Measurements from ENCODE around the gene USF3. TPM values are rescaled to one million over a fixed set of nuclear protein-coding genes. Genes with fewer than 3 reads are reported as not detected.
"Not testable (repeated sequence)": the region's sequence is repeated elsewhere in the genome, so short reads cannot be mapped to it uniquely, and the experiment has no call there.

USF3 gene
- total RNA-seq, 1 donor from 2014 or later = 12.0 TPM

DNA sequence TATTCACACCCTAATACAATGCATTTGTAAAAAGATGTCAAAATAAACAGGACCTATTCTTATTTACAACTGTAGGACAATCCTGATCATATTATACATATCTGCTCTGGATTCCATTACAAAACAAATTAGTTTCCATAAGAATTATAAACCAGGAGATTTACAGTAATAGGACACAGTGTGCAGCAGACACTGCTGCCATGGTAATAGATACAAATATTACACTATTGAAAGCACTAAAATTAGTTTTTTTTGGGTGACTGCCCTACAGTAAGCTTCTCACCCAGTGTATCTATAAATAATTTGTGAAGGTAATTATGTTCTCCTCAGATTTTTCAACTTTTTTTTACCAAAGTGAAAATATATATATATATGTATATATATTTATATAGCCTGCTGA is 47.9 kb downstream of the USF3 start:
- DNase-seq (ENCODE audit: extremely low spot score, unreplicated experiment) = no peak
- no peaks in the 10 kb centered on the region for H3K4me1 Mint-ChIP-seq (ENCODE audit: unreplicated experiment)
- no peak overlapping the region for H3K27ac Mint-ChIP-seq (ENCODE audit: unreplicated experiment)
- no peak overlapping the region for H3K4me3 Mint-ChIP-seq (ENCODE audit: unreplicated experiment)
- no peaks in the 10 kb centered on the region for H3K27me3 Mint-ChIP-seq (ENCODE audit: unreplicated experiment)
- peaks cover 9% of the 10 kb centered on the region for H3K36me3 Mint-ChIP-seq (ENCODE audit: unreplicated experiment)
- TF ChIP-seq, protein P1, sequence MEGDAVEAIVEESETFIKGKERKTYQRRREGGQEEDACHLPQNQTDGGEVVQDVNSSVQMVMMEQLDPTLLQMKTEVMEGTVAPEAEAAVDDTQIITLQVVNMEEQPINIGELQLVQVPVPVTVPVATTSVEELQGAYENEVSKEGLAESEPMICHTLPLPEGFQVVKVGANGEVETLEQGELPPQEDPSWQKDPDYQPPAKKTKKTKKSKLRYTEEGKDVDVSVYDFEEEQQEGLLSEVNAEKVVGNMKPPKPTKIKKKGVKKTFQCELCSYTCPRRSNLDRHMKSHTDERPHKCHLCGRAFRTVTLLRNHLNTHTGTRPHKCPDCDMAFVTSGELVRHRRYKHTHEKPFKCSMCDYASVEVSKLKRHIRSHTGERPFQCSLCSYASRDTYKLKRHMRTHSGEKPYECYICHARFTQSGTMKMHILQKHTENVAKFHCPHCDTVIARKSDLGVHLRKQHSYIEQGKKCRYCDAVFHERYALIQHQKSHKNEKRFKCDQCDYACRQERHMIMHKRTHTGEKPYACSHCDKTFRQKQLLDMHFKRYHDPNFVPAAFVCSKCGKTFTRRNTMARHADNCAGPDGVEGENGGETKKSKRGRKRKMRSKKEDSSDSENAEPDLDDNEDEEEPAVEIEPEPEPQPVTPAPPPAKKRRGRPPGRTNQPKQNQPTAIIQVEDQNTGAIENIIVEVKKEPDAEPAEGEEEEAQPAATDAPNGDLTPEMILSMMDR (IDR thresholded peaks at IDR 0.05) = no peak
- peaks cover 36% of the 10 kb centered on the region for H3K9me3 Mint-ChIP-seq (ENCODE audit: unreplicated experiment)

DNA sequence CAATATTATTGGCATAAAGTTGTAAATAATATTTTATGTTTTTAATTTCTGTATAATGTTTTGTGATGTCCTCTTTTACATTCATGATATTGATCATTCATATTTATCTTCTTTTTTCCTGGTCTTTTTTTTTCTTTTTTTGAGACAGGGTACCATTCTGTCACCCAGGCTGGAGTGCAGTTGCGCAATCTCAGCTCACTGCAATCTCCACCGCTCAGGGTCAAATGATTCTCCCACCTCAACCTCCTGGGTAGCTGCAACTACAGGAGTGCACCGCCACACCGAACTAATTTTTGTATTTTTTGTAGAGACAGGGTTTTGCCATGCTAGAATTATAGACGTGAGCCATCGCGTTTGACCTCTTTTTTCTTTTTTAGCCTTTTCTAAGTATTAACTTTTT is 52.9 kb downstream of the USF3 start:
- H3K4me1 Mint-ChIP-seq (ENCODE audit: unreplicated experiment) = no peaks in the 10 kb centered on the region
- H3K27me3 Mint-ChIP-seq (ENCODE audit: unreplicated experiment) = no peaks in the 10 kb centered on the region
- H3K27ac Mint-ChIP-seq (ENCODE audit: unreplicated experiment) = no peak overlapping the region
- H3K4me3 Mint-ChIP-seq (ENCODE audit: unreplicated experiment) = no peak overlapping the region
- H3K36me3 Mint-ChIP-seq (ENCODE audit: unreplicated experiment) = peaks cover 6% of the 10 kb centered on the region
- no peak for DNase-seq (ENCODE audit: extremely low spot score, unreplicated experiment)
- TF ChIP-seq, protein P1 (IDR thresholded peaks at IDR 0.05) = no peak
- peaks cover 37% of the 10 kb centered on the region for H3K9me3 Mint-ChIP-seq (ENCODE audit: unreplicated experiment)

DNA sequence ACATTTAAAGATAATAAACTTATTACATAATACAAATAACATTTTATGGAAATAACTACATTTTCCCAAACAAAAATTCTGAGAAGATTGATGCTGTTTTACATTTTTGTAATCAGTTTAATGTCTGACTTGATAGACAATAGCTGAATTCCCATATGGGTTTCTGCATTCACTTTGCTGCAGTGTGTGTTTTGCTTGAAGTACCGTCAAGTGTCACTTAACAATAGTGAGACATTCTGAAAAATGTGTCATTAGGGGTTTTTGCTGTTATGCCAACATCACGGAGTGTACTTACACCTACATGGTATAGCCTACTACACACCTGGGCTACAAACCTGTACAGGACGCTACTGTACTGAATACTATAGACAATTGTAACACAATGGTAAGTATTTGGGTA is 57.5 kb downstream of the USF3 start:
- Mint-ChIP-seq H3K4me3 (ENCODE audit: unreplicated experiment) (no peak overlapping the region), H3K27ac (ENCODE audit: unreplicated experiment) (no peak overlapping the region), H3K36me3 (ENCODE audit: unreplicated experiment) (no peaks in the 10 kb centered on the region), H3K4me1 (ENCODE audit: unreplicated experiment) (no peaks in the 10 kb centered on the region), H3K9me3 (ENCODE audit: unreplicated experiment) (peaks cover 4% of the 10 kb centered on the region), H3K27me3 (ENCODE audit: unreplicated experiment) (no peaks in the 10 kb centered on the region)
- TF ChIP-seq, protein P1 (IDR thresholded peaks at IDR 0.05) = no peak
- DNase-seq (ENCODE audit: extremely low spot score, unreplicated experiment) = no peak

DNA sequence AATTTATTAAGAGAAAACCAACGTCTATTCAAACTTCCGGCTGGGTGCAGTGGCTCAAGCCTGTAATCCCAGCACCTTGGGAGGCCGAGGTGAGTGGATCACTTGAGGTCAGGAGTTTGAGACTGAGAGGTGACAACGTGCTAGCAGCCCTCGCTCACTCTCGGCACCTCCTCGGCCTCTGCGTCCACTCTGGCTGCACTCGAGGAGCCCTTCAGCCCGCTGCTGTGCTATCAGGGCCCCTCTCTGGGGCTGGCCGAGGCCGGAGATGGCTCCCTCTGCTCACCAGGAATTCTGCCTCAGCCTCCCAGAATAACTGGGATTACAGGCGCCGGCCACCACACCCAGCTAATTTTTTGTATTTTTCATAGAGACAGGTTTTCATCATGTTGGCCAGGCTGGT is 58.7 kb downstream of the USF3 start:
- Mint-ChIP-seq H3K4me1 (ENCODE audit: unreplicated experiment) (no peaks in the 10 kb centered on the region), H3K36me3 (ENCODE audit: unreplicated experiment) (no peaks in the 10 kb centered on the region), H3K27ac (ENCODE audit: unreplicated experiment) (no peak overlapping the region), H3K9me3 (ENCODE audit: unreplicated experiment) (no peaks in the 10 kb centered on the region), H3K4me3 (ENCODE audit: unreplicated experiment) (no peak overlapping the region), H3K27me3 (ENCODE audit: unreplicated experiment) (peaks cover 6% of the 10 kb centered on the region)
- TF ChIP-seq, protein P1 (IDR thresholded peaks at IDR 0.05) = no peak
- DNase-seq (ENCODE audit: extremely low spot score, unreplicated experiment) = no peak

GRCh38 chr3:113636034-113636433 is 60.4 kb downstream of the USF3 start:
- H3K9me3 Mint-ChIP-seq (ENCODE audit: unreplicated experiment); DNase-seq (ENCODE audit: extremely low spot score, unreplicated experiment); H3K27ac Mint-ChIP-seq (ENCODE audit: unreplicated experiment); H3K27me3 Mint-ChIP-seq (ENCODE audit: unreplicated experiment); H3K36me3 Mint-ChIP-seq (ENCODE audit: unreplicated experiment); H3K4me1 Mint-ChIP-seq (ENCODE audit: unreplicated experiment); H3K4me3 Mint-ChIP-seq (ENCODE audit: unreplicated experiment): not testable (repeated sequence)
